Vagina (tissue), 2 donors: ENCODE data around the gene LRPPRC.

Experiments
- CTCF ChIP-seq, 3 experiments: fragments of 450-650 bp in 2 of 3; fragments of 200-600 bp in 1 of 3; sonication (generic) in 1 of 3; IDR thresholded peaks; one replicate each; pipeline ENCODE4 v1.5.1; 2017 to 2019; ENCODE audit warnings: antibody characterized with exemption in 3 of 3, mild to moderate bottlenecking in 2 of 3, moderate library complexity in 2 of 3
- POLR2A ChIP-seq, 2 donors: fragments of 450-650 bp; IDR thresholded peaks; one replicate each; pipeline ENCODE4 v1.6.1; 2017; ENCODE audit warnings: antibody characterized with exemption in 2 of 2, mild to moderate bottlenecking in 2 of 2, moderate library complexity in 2 of 2

DNA sequence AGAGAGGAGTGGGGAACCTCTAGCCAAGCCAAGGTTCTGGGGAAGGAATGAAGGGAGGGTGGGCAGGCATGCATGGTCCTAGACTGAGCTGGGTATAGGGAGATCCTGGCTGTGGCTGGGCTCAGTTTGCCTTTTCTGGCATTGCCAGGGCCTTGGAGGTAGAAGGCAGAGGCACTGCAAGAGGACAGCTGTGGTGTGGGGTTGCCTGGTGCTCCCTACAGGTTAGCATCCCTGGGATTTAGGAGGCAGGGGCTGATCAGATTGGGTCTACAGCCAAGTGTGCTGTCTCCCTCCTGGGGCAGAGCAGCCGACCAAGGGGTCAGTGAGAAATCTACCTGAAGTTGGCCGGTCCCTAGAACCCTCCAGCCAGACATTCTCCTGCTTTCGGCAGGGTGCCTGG is 141.1 kb downstream of the LRPPRC start:
- TF ChIP-seq CTCF (IDR thresholded peaks at IDR 0.05) (no peak), POLR2A (IDR thresholded peaks at IDR 0.05) (no peak)
